ENCODE data around the gene GABBR2.

GRCh38 chr9:98647236-98647635 is 61.5 kb downstream of the GABBR2 start:
- no peak for TF ChIP-seq MAX (IDR thresholded peaks at IDR 0.05)
- TF ChIP-seq TAF1 (IDR thresholded peaks at IDR 0.05; ENCODE audit: low read depth), result no peak
- no peak for TF ChIP-seq YY1 (IDR thresholded peaks at IDR 0.05; ENCODE audit: low read depth)
- TF ChIP-seq CREB1 (IDR thresholded peaks at IDR 0.05; ENCODE audit: low read depth), result no peak
- TF ChIP-seq RAD21 (IDR thresholded peaks at IDR 0.05; ENCODE audit: low read depth), result no peak
- no peak for TF ChIP-seq REST (IDR thresholded peaks at IDR 0.05; ENCODE audit: low read depth)
- TF ChIP-seq USF1 (IDR thresholded peaks at IDR 0.05), result no peak
